ENCODE measurements around the gene PDYN. TPM values are rescaled to one million over a fixed set of nuclear protein-coding genes. Genes with fewer than 3 reads are reported as not detected.

The PDYN gene
- total and polyA plus RNA-seq, 9 of the 15 experiments (the other 6 are each of a cell fraction or from before 2014, with no cell fraction given), result not detected

- no peaks in the 10 kb centered on the region for H3K9me3 ChIP-seq (replicated peaks; ENCODE audit: control insufficient read depth, insufficient read depth, low read depth, low read length)
- 1% methylated on average over 11 of the region's 13 CpGs for WGBS (ENCODE audit: insufficient coverage, low coverage, missing lambda C conversion rate)
- ChIA-PET POLR2A (no interaction called here), CTCF (ENCODE audit: low intra/inter-chr PET ratio) (no interaction called here)
- in situ Hi-C loops (cut with MboI) (no loop called here), intact Hi-C loops (cut with micrococcal nuclease) (no loop called here)
- H3K9ac ChIP-seq (ENCODE audit: insufficient read depth in 1 of 2, low read depth in 2 of 2, low read length in 2 of 2), result no peak overlapping the region
- H3K4me1 ChIP-seq (replicated peaks in 1 of 2; ENCODE audit: control insufficient read depth in 2 of 2, insufficient read depth in 2 of 2, low read length in 2 of 2), result no peaks in the 10 kb centered on the region
- H3K4me3 ChIP-seq, result no peak overlapping the region
- no peak overlapping the region for H2AFZ ChIP-seq (ENCODE audit: low read depth, low read length)
- H3K27me3 ChIP-seq (ENCODE audit: control insufficient read depth in 2 of 2, insufficient read depth in 2 of 2, low read length in 2 of 2), result peaks cover 2 to 46% of the 10 kb centered on the region in 2 experiments; a peak in 3 of 5 replicates
- H3K4me2 ChIP-seq (ENCODE audit: insufficient read depth, low read length), result no peak overlapping the region
- BruUV-seq (replicated peaks), result no TSS peak
- no peak overlapping the region for H3K27ac ChIP-seq (ENCODE audit: extremely low read depth, low read depth, low read length)
- ATAC-seq (no peak), FAIRE-seq (no peak), DNase-seq (ENCODE audit: extremely low read depth in 1 of 4, low spot score in 3 of 4) (no peak)
- no peaks in the 10 kb centered on the region for H3K9me1 ChIP-seq (ENCODE audit: control insufficient read depth, insufficient read depth, low read length)
- H4K20me1 ChIP-seq (replicated peaks; ENCODE audit: control insufficient read depth, insufficient read depth, low read length), result no peaks in the 10 kb centered on the region; the same call in 1 of the 2 replicates
- no peaks in the 10 kb centered on the region for H3K36me3 ChIP-seq (ENCODE audit: control insufficient read depth, insufficient read depth, low read length)
- no peaks in the 10 kb centered on the region for H3K79me2 ChIP-seq (ENCODE audit: control insufficient read depth, insufficient read depth, low read length)
- no peak for TF ChIP-seq BRCA1 (IDR thresholded peaks at IDR 0.05)
- no peak for TF ChIP-seq BRCA1 (CRISPR knock-in tag; IDR thresholded peaks at IDR 0.05)
- TF ChIP-seq LEF1 (IDR thresholded peaks at IDR 0.05), result no peak
- no peak for TF ChIP-seq ZBTB49 (CRISPR knock-in tag; IDR thresholded peaks at IDR 0.05; ENCODE audit: borderline replicate concordance)
- TF ChIP-seq TSHZ1 (CRISPR knock-in tag; IDR thresholded peaks at IDR 0.05), result no peak
- TF ChIP-seq MTA3 (IDR thresholded peaks at IDR 0.05; ENCODE audit: borderline replicate concordance), result no peak
- no peak for TF ChIP-seq ZNF75A (CRISPR knock-in tag; IDR thresholded peaks at IDR 0.05)
- TF ChIP-seq FOXA3 (CRISPR knock-in tag; conservative IDR thresholded peaks at IDR 0.05 in 1 of 2, IDR thresholded peaks at IDR 0.05 in 1 of 2), result no peak
- TF ChIP-seq TAL1 (IDR thresholded peaks at IDR 0.05), result no peak
- TF ChIP-seq ELF1 (tag; IDR thresholded peaks at IDR 0.05), result no peak
- no peak for TF ChIP-seq ZNF436 (CRISPR knock-in tag; IDR thresholded peaks at IDR 0.05)
- no peak for TF ChIP-seq PATZ1 (CRISPR knock-in tag; IDR thresholded peaks at IDR 0.05; ENCODE audit: borderline replicate concordance)
- no peak for TF ChIP-seq FOXK2 (conservative IDR thresholded peaks at IDR 0.05 in 1 of 2, IDR thresholded peaks at IDR 0.05 in 1 of 2; ENCODE audit: low read depth in 2 of 2)
Measured at GRCh38 chr20:1942486-1943274, 51.2 kb downstream of the PDYN start.

All from K562 (cell line).